ENCODE measurements around the gene PTPRR.

GRCh38 chr12:70842136-70842535, 78.4 kb downstream of the PTPRR start:
- TF ChIP-seq POLR2AphosphoS5 (IDR thresholded peaks at IDR 0.05) (no peak), CTCF (IDR thresholded peaks at IDR 0.05) (no peak)

Measured in gastroesophageal sphincter (tissue), 3 donors.